Vagina (tissue), 2 donors: Measurements from ENCODE around the gene YIF1A. TPM values are rescaled to one million over a fixed set of nuclear protein-coding genes. Genes with fewer than 3 reads are reported as not detected.
A peak's percentile ranks its signal among the peaks of the same experiment; 100 is the strongest.

Source experiments
- DNase-seq, 2 donors: peaks; one replicate each; pipeline ENCODE4 v3.0.0-alpha.2; 2017; ENCODE audit errors: extremely low spot score in 2 of 2
- H3K27ac ChIP-seq: fragments of 200-600 bp; sonication (generic); one replicate; pipeline ENCODE4 v1.5.1; 2019
- H3K27me3 ChIP-seq: fragments of 200-600 bp; sonication (generic); one replicate; pipeline ENCODE4 v1.5.1; 2019
- H3K36me3 ChIP-seq, 2 donors: fragments of 200-600 bp; sonication (generic); one replicate each; pipeline ENCODE4 v1.5.1; 2017 to 2019
- H3K4me1 ChIP-seq: fragments of 200-600 bp; sonication (generic); one replicate; pipeline ENCODE4 v1.5.1; 2019
- H3K4me3 ChIP-seq, 2 donors: fragments of 200-600 bp; sonication (generic); 1 replicate in 1 of 2; 2 replicates in 1 of 2; pipeline ENCODE4 v1.5.1; 2016 to 2019
- H3K9me3 ChIP-seq: fragments of 200-600 bp; sonication (generic); one replicate; pipeline ENCODE4 v1.5.1; 2019
- POLR2A ChIP-seq, 2 donors: fragments of 450-650 bp; IDR thresholded peaks; one replicate each; pipeline ENCODE4 v1.6.1; 2017; ENCODE audit warnings: antibody characterized with exemption in 2 of 2, mild to moderate bottlenecking in 2 of 2, moderate library complexity in 2 of 2
- POLR2AphosphoS5 ChIP-seq, 2 donors: sonication (generic); formaldehyde crosslinking; IDR thresholded peaks; one replicate each; pipeline ENCODE4 v1.9.0; 2017; ENCODE audit warnings: antibody characterized with exemption in 2 of 2, mild to moderate bottlenecking in 2 of 2, low read depth in 1 of 2; ENCODE audit not compliant: insufficient read depth in 1 of 2
- intact Hi-C: fragments of 100-400 bp; cut with DNase I; formaldehyde crosslinking; loops from one replicate; pipeline ENCODE4 v1.15.1; 2023
- total RNA-seq: library from RNA; depleted of rRNA; stranded (reverse); fragments of >200 nt; gene quantifications from one replicate; pipeline ENCODE4 v1.2.3, GENCODE V29; 2016
- TF ChIP-seq, protein P1 (sequence below), 3 experiments: fragments of 450-650 bp in 2 of 3; fragments of 200-600 bp in 1 of 3; sonication (generic) in 1 of 3; IDR thresholded peaks; one replicate each; pipeline ENCODE4 v1.5.1; 2017 to 2019; ENCODE audit warnings: antibody characterized with exemption in 3 of 3, mild to moderate bottlenecking in 2 of 3, moderate library complexity in 2 of 3

Gene YIF1A
- total RNA-seq, 1 donor from 2014 or later, result 130 TPM

DNA sequence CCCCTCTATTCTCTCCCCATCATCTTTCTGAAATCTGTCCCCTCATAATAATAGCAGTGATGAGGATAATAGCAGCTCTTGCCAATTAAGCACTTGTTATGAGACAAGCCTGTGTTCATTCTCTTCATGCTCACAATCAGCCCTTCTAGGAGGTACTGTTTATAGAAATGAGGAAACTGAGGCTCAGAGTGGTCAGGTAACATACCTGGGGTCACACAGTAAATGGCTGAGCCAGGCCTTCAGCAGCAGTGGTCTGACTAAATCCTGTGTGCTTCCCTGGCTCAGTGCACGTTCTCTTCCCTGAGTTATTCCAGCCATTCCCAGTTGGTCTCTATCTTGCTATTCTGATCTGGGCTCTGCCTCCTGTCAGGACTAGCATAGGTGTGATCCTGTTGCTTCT is 14.7 kb downstream of the YIF1A start:
- intact Hi-C loops, result no loop called here
- Histone ChIP-seq H3K36me3 (peaks cover 0 to 50% of the 10 kb centered on the region in 2 donors), H3K9me3 (no peaks in the 10 kb centered on the region), H3K27me3 (no peaks in the 10 kb centered on the region), H3K4me1 (peaks cover 53% of the 10 kb centered on the region), H3K4me3 (no peak overlapping the region), H3K27ac (no peak overlapping the region)
- DNase-seq, result no peak
- TF ChIP-seq POLR2A (IDR thresholded peaks at IDR 0.05) (no peak), POLR2AphosphoS5 (IDR thresholded peaks at IDR 0.05; ENCODE audit: insufficient read depth in 1 of 2, low read depth in 1 of 2) (no peak)
- TF ChIP-seq, protein P1, sequence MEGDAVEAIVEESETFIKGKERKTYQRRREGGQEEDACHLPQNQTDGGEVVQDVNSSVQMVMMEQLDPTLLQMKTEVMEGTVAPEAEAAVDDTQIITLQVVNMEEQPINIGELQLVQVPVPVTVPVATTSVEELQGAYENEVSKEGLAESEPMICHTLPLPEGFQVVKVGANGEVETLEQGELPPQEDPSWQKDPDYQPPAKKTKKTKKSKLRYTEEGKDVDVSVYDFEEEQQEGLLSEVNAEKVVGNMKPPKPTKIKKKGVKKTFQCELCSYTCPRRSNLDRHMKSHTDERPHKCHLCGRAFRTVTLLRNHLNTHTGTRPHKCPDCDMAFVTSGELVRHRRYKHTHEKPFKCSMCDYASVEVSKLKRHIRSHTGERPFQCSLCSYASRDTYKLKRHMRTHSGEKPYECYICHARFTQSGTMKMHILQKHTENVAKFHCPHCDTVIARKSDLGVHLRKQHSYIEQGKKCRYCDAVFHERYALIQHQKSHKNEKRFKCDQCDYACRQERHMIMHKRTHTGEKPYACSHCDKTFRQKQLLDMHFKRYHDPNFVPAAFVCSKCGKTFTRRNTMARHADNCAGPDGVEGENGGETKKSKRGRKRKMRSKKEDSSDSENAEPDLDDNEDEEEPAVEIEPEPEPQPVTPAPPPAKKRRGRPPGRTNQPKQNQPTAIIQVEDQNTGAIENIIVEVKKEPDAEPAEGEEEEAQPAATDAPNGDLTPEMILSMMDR (IDR thresholded peaks at IDR 0.05), result no peak

- Histone ChIP-seq H3K4me3 (no peak overlapping the region), H3K27ac (no peak overlapping the region), H3K4me1 (peaks cover 46% of the 10 kb centered on the region), H3K36me3 (peaks cover 0 to 50% of the 10 kb centered on the region in 2 donors), H3K27me3 (no peaks in the 10 kb centered on the region), H3K9me3 (no peaks in the 10 kb centered on the region)
- DNase-seq, result no peak
- intact Hi-C loops, result loop anchor here (1.0 kb wide), 1 partner anchor 41 kb away; no protein-coding TSS in a partner anchor
- TF ChIP-seq POLR2AphosphoS5 (IDR thresholded peaks at IDR 0.05; ENCODE audit: insufficient read depth in 1 of 2, low read depth in 1 of 2) (no peak), POLR2A (IDR thresholded peaks at IDR 0.05) (no peak)
- TF ChIP-seq, protein P1 (IDR thresholded peaks at IDR 0.05), result no peak
Measured at GRCh38 chr11:66272596-66272995, 16.3 kb downstream of the YIF1A start.

- no peak for DNase-seq
- H3K4me1 ChIP-seq, result peaks cover 45% of the 10 kb centered on the region
Measured at GRCh38 chr11:66271816-66272215, 17.1 kb downstream of the YIF1A start.

GRCh38 chr11:66268952-66269905 is 19.7 kb downstream of the YIF1A start:
- no peaks in the 10 kb centered on the region for H3K27me3 ChIP-seq
- no peak for DNase-seq
- H3K4me3 ChIP-seq, result peak overlapping the region; percentile 92 to 97
- TF ChIP-seq, protein P1 (IDR thresholded peaks at IDR 0.05), result no peak
- TF ChIP-seq POLR2A (IDR thresholded peaks at IDR 0.05), result no peak
- no peak for TF ChIP-seq POLR2AphosphoS5 (IDR thresholded peaks at IDR 0.05; ENCODE audit: insufficient read depth in 1 of 2, low read depth in 1 of 2)
- no peaks in the 10 kb centered on the region for H3K9me3 ChIP-seq
- peak overlapping the region; percentile 98 for H3K27ac ChIP-seq
- intact Hi-C loops, result no loop called here
- H3K4me1 ChIP-seq, result peaks cover 49% of the 10 kb centered on the region
- peaks cover 0 to 32% of the 10 kb centered on the region in 2 donors for H3K36me3 ChIP-seq

More at GRCh38 chr11:66271816-66272215, 17.1 kb downstream of the YIF1A start:
- Histone ChIP-seq H3K27ac (no peak overlapping the region), H3K36me3 (peaks cover 0 to 50% of the 10 kb centered on the region in 2 donors), H3K9me3 (no peaks in the 10 kb centered on the region), H3K27me3 (no peaks in the 10 kb centered on the region), H3K4me3 (no peak overlapping the region)
- intact Hi-C loops, result loop anchor here (1.0 kb wide), 1 partner anchor 41 kb away; no protein-coding TSS in a partner anchor
- TF ChIP-seq POLR2AphosphoS5 (IDR thresholded peaks at IDR 0.05; ENCODE audit: insufficient read depth in 1 of 2, low read depth in 1 of 2), result no peak
- TF ChIP-seq, protein P1 (IDR thresholded peaks at IDR 0.05), result no peak
- TF ChIP-seq POLR2A (IDR thresholded peaks at IDR 0.05), result no peak
